Measurements from ENCODE around the gene KRT6A.

DNA sequence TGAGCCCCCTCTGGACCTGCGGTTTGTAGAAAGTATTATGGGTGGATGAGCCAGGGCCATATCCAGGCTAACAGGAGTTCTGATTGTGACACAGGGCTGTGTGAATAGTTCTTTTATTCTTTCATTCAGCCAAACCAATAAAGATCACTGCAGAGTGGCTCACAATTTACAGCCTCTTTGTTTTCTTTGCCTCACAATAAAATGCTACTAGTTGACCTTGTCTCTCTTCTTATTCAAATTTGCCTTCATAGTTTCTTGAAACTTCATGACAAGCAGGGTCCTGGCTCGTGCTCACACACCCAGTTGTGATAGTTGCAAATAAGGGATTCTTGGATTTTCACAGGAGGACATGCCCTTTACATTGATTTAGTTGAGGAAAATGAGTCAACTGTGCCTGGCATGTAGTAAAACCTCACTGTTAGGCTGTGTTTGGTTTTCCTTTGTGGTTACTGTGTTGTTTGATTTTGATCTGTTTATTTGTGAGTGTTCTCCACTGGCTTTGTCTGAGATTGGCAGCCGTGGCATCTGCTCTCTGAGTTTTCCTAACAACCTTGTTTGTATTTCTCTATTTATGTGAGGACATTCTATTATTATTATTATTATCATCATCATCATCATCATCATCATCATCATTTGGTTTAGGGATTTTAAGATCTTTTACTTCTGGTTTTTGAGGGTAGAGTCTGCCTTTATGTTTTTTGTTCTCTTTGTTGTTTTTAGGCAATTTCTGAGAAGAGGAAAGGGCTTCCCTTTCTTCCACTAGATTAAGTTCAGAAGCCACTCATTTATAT, 38.5 kb downstream of the KRT6A start:
- no peak for TF ChIP-seq EZH2 (IDR thresholded peaks at IDR 0.05; ENCODE audit: low read length, missing control alignments)
- TF ChIP-seq, protein P1, sequence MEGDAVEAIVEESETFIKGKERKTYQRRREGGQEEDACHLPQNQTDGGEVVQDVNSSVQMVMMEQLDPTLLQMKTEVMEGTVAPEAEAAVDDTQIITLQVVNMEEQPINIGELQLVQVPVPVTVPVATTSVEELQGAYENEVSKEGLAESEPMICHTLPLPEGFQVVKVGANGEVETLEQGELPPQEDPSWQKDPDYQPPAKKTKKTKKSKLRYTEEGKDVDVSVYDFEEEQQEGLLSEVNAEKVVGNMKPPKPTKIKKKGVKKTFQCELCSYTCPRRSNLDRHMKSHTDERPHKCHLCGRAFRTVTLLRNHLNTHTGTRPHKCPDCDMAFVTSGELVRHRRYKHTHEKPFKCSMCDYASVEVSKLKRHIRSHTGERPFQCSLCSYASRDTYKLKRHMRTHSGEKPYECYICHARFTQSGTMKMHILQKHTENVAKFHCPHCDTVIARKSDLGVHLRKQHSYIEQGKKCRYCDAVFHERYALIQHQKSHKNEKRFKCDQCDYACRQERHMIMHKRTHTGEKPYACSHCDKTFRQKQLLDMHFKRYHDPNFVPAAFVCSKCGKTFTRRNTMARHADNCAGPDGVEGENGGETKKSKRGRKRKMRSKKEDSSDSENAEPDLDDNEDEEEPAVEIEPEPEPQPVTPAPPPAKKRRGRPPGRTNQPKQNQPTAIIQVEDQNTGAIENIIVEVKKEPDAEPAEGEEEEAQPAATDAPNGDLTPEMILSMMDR (conservative IDR thresholded peaks at IDR 0.05 in 1 of 2, IDR thresholded peaks at IDR 0.05 in 1 of 2; ENCODE audit: low read depth in 1 of 2, low read length in 2 of 2): no peak
